ENCODE measurements around the gene HSPA6. TPM values are rescaled to one million over a fixed set of nuclear protein-coding genes. Genes with fewer than 3 reads are reported as not detected.
A peak's percentile ranks its signal among the peaks of the same experiment; 100 is the strongest.

HSPA6 gene
- total and polyA plus RNA-seq, 10 of the 15 experiments (the other 5 are each of a cell fraction or from before 2014, with no cell fraction given), result 0.05 to 8.8 (median 0.66) TPM

GRCh38 chr1:161523817-161524741 lies at the start of gene HSPA6 (continued):
- TF ChIP-seq HSF1 (IDR thresholded peaks at IDR 0.05; ENCODE audit: low read depth, low read length) (peak; percentile 97), ZBTB40 (IDR thresholded peaks at IDR 0.05; ENCODE audit: borderline replicate concordance) (peak; percentile 83), BACH1 (IDR thresholded peaks at IDR 0.05; ENCODE audit: borderline replicate concordance) (0 out of 2 replicates have a peak, but pooled peaks have one; percentile 29), ESRRA (IDR thresholded peaks at IDR 0.05; ENCODE audit: low read length) (peak; percentile 76; the same call in 1 of the 2 replicates), CBX5 (IDR thresholded peaks at IDR 0.05; ENCODE audit: low read depth) (0 out of 2 replicates have a peak, but pooled peaks have one; percentile 58), EP300 (IDR thresholded peaks at IDR 0.05; ENCODE audit: borderline replicate concordance in 1 of 2, control insufficient read depth in 1 of 2, low read depth in 2 of 2, low read length in 2 of 2) (peak in 1 of 2 experiments; percentile 75; a peak in 1 of 4 replicates), IRF4 (IDR thresholded peaks at IDR 0.05; ENCODE audit: low read depth, low read length) (peak; percentile 54; the same call in 1 of the 2 replicates), SKIL (IDR thresholded peaks at IDR 0.05; ENCODE audit: low read depth, poor library complexity, severe bottlenecking) (peak; percentile 91), SREBF1 (IDR thresholded peaks at IDR 0.05; ENCODE audit: low read length) (0 out of 2 replicates have a peak, but pooled peaks have one; percentile 26), TARDBP (IDR thresholded peaks at IDR 0.05; ENCODE audit: borderline replicate concordance) (peak; percentile 97), STAT1 (conservative IDR thresholded peaks at IDR 0.05) (0 out of 2 replicates have a peak, but pooled peaks have one; percentile 74), E2F8 (IDR thresholded peaks at IDR 0.05; ENCODE audit: low read depth, partially characterized antibody) (peak; percentile 35), NR2F1 (conservative IDR thresholded peaks at IDR 0.05) (peak; percentile 45; the same call in 1 of the 2 replicates), TBL1XR1 (IDR thresholded peaks at IDR 0.05; ENCODE audit: low read depth, low read length) (peak; percentile 90)

Data from GM12878 (cell line).